ENCODE data around the gene MS4A6E. TPM values are rescaled to one million over a fixed set of nuclear protein-coding genes. Genes with fewer than 3 reads are reported as not detected.
"Not testable (repeated sequence)": the region's sequence is repeated elsewhere in the genome, so short reads cannot be mapped to it uniquely, and the experiment has no call there.

MS4A6E gene
- total and polyA plus RNA-seq, 4 donors: 1.3 TPM; not detected in 3

GRCh38 chr11:60366262-60366904 is 39.3 kb downstream of the MS4A6E start:
- H3K9me3 ChIP-seq (ENCODE audit: control insufficient read depth, low read length); H3K4me3 ChIP-seq (ENCODE audit: low read length in 2 of 2); H3K4me1 ChIP-seq (ENCODE audit: control insufficient read depth in 1 of 2, insufficient read depth in 2 of 2, low read length in 2 of 2); ATAC-seq (ENCODE audit: low FRiP score); H3K27me3 ChIP-seq (ENCODE audit: control insufficient read depth in 1 of 2, insufficient read depth in 2 of 2, low read length in 1 of 2); intact Hi-C loops (cut with DNase I); DNase-seq; H3K36me3 ChIP-seq (ENCODE audit: control insufficient read depth in 1 of 2, insufficient read depth in 2 of 2, low read length in 1 of 2); H3K27ac ChIP-seq (ENCODE audit: low read depth in 1 of 2, low read length in 2 of 2): not testable (repeated sequence)
- WGBS, 2 donors: 85 to 87% methylated on average over 15 of the region's 15 CpGs

- intact Hi-C loops (cut with DNase I): no loop called here
- Histone ChIP-seq H3K36me3 (ENCODE audit: control insufficient read depth in 1 of 2, insufficient read depth in 2 of 2, low read length in 1 of 2) (no peaks in the 10 kb centered on the region), H3K9me3 (ENCODE audit: control insufficient read depth, low read length) (no peaks in the 10 kb centered on the region), H3K27me3 (ENCODE audit: control insufficient read depth in 1 of 2, insufficient read depth in 2 of 2, low read length in 1 of 2) (no peaks in the 10 kb centered on the region), H3K4me1 (ENCODE audit: control insufficient read depth in 1 of 2, insufficient read depth in 2 of 2, low read length in 2 of 2) (no peaks in the 10 kb centered on the region), H3K27ac (ENCODE audit: low read depth in 1 of 2, low read length in 2 of 2) (no peak overlapping the region), H3K4me3 (ENCODE audit: low read length in 2 of 2) (no peak overlapping the region)
- 33 to 42% methylated on average over 2 of the region's 2 CpGs for WGBS, 2 donors
- DNase-seq: no peak
- ATAC-seq (ENCODE audit: low FRiP score): no peak
These were observed 40.0 kb downstream of the MS4A6E start for GRCh38 chr11:60367009-60367408.

GRCh38 chr11:60367896-60368295 is 40.8 kb downstream of the MS4A6E start:
- WGBS, 2 donors: 90 to 91% methylated on average over 19 of the region's 19 CpGs
- no peaks in the 10 kb centered on the region for H3K4me1 ChIP-seq (ENCODE audit: control insufficient read depth in 1 of 2, insufficient read depth in 2 of 2, low read length in 2 of 2)
- no peaks in the 10 kb centered on the region for H3K27me3 ChIP-seq (ENCODE audit: control insufficient read depth in 1 of 2, insufficient read depth in 2 of 2, low read length in 1 of 2)
- H3K4me3 ChIP-seq (ENCODE audit: low read length in 2 of 2): no peak overlapping the region
- intact Hi-C loops (cut with DNase I): no loop called here
- ATAC-seq (ENCODE audit: low FRiP score) (no peak), DNase-seq (no peak)
- H3K27ac ChIP-seq (ENCODE audit: low read depth in 1 of 2, low read length in 2 of 2): no peak overlapping the region
- H3K36me3 ChIP-seq (ENCODE audit: control insufficient read depth in 1 of 2, insufficient read depth in 2 of 2, low read length in 1 of 2): no peaks in the 10 kb centered on the region
- H3K9me3 ChIP-seq (ENCODE audit: control insufficient read depth, low read length): no peaks in the 10 kb centered on the region

- WGBS, 2 donors: 27 to 33% methylated on average over 2 of the region's 2 CpGs
- intact Hi-C loops (cut with DNase I): no loop called here
- no peak for ATAC-seq (ENCODE audit: low FRiP score)
These were observed 43.3 kb downstream of the MS4A6E start for GRCh38 chr11:60370252-60370810.

GRCh38 chr11:60370811-60371298 is 43.8 kb downstream of the MS4A6E start:
- intact Hi-C loops (cut with DNase I): no loop called here
- no peak overlapping the region for H3K4me3 ChIP-seq (ENCODE audit: low read length in 2 of 2)
- ATAC-seq (ENCODE audit: low FRiP score): no peak
- no peaks in the 10 kb centered on the region for H3K4me1 ChIP-seq (ENCODE audit: control insufficient read depth in 1 of 2, insufficient read depth in 2 of 2, low read length in 2 of 2)
- H3K36me3 ChIP-seq (ENCODE audit: control insufficient read depth in 1 of 2, insufficient read depth in 2 of 2, low read length in 1 of 2): no peaks in the 10 kb centered on the region
- H3K27ac ChIP-seq (ENCODE audit: low read depth in 1 of 2, low read length in 2 of 2): no peak overlapping the region
- H3K9me3 ChIP-seq (ENCODE audit: control insufficient read depth, low read length): no peaks in the 10 kb centered on the region
- 6 to 12% methylated on average over 5 of the region's 5 CpGs for WGBS, 2 donors
- DNase-seq: no peak
- no peaks in the 10 kb centered on the region for H3K27me3 ChIP-seq (ENCODE audit: control insufficient read depth in 1 of 2, insufficient read depth in 2 of 2, low read length in 1 of 2)

More at GRCh38 chr11:60370252-60370810, 43.3 kb downstream of the MS4A6E start:
- Histone ChIP-seq H3K27me3 (ENCODE audit: control insufficient read depth in 1 of 2, insufficient read depth in 2 of 2, low read length in 1 of 2) (no peaks in the 10 kb centered on the region), H3K9me3 (ENCODE audit: control insufficient read depth, low read length) (no peaks in the 10 kb centered on the region), H3K36me3 (ENCODE audit: control insufficient read depth in 1 of 2, insufficient read depth in 2 of 2, low read length in 1 of 2) (no peaks in the 10 kb centered on the region), H3K27ac (ENCODE audit: low read depth in 1 of 2, low read length in 2 of 2) (no peak overlapping the region), H3K4me1 (ENCODE audit: control insufficient read depth in 1 of 2, insufficient read depth in 2 of 2, low read length in 2 of 2) (no peaks in the 10 kb centered on the region), H3K4me3 (ENCODE audit: low read length in 2 of 2) (no peak overlapping the region)
- DNase-seq: no peak

GRCh38 chr11:60371386-60371785 is 44.3 kb downstream of the MS4A6E start:
- Histone ChIP-seq H3K4me1 (ENCODE audit: control insufficient read depth in 1 of 2, insufficient read depth in 2 of 2, low read length in 2 of 2) (no peaks in the 10 kb centered on the region), H3K27ac (ENCODE audit: low read depth in 1 of 2, low read length in 2 of 2) (no peak overlapping the region), H3K9me3 (ENCODE audit: control insufficient read depth, low read length) (no peaks in the 10 kb centered on the region), H3K27me3 (ENCODE audit: control insufficient read depth in 1 of 2, insufficient read depth in 2 of 2, low read length in 1 of 2) (no peaks in the 10 kb centered on the region), H3K4me3 (ENCODE audit: low read length in 2 of 2) (no peak overlapping the region), H3K36me3 (ENCODE audit: control insufficient read depth in 1 of 2, insufficient read depth in 2 of 2, low read length in 1 of 2) (no peaks in the 10 kb centered on the region)
- ATAC-seq (ENCODE audit: low FRiP score) (no peak), DNase-seq (no peak)
- intact Hi-C loops (cut with DNase I): no loop called here
- WGBS, 2 donors: 77 to 79% methylated on average over 3 of the region's 3 CpGs

- H3K27ac ChIP-seq (ENCODE audit: low read depth in 1 of 2, low read length in 2 of 2): no peak overlapping the region
- no peak for DNase-seq
- H3K4me3 ChIP-seq (ENCODE audit: low read length in 2 of 2): no peak overlapping the region
- no peaks in the 10 kb centered on the region for H3K9me3 ChIP-seq (ENCODE audit: control insufficient read depth, low read length)
- intact Hi-C loops (cut with DNase I): no loop called here
- no peaks in the 10 kb centered on the region for H3K27me3 ChIP-seq (ENCODE audit: control insufficient read depth in 1 of 2, insufficient read depth in 2 of 2, low read length in 1 of 2)
- WGBS, 2 donors: 73 to 89% methylated on average over 1 of the region's 1 CpG
- H3K36me3 ChIP-seq (ENCODE audit: control insufficient read depth in 1 of 2, insufficient read depth in 2 of 2, low read length in 1 of 2): no peaks in the 10 kb centered on the region
- no peaks in the 10 kb centered on the region for H3K4me1 ChIP-seq (ENCODE audit: control insufficient read depth in 1 of 2, insufficient read depth in 2 of 2, low read length in 2 of 2)
- no peak for ATAC-seq (ENCODE audit: low FRiP score)
These were observed 44.8 kb downstream of the MS4A6E start for GRCh38 chr11:60371854-60372253.

GRCh38 chr11:60372767-60373166 is 45.7 kb downstream of the MS4A6E start:
- Histone ChIP-seq H3K4me1 (ENCODE audit: control insufficient read depth in 1 of 2, insufficient read depth in 2 of 2, low read length in 2 of 2) (no peaks in the 10 kb centered on the region), H3K4me3 (ENCODE audit: low read length in 2 of 2) (no peak overlapping the region), H3K27ac (ENCODE audit: low read depth in 1 of 2, low read length in 2 of 2) (no peak overlapping the region), H3K9me3 (ENCODE audit: control insufficient read depth, low read length) (no peaks in the 10 kb centered on the region), H3K36me3 (ENCODE audit: control insufficient read depth in 1 of 2, insufficient read depth in 2 of 2, low read length in 1 of 2) (no peaks in the 10 kb centered on the region), H3K27me3 (ENCODE audit: control insufficient read depth in 1 of 2, insufficient read depth in 2 of 2, low read length in 1 of 2) (no peaks in the 10 kb centered on the region)
- DNase-seq (no peak), ATAC-seq (ENCODE audit: low FRiP score) (no peak)
- WGBS, 2 donors: 51 to 54% methylated on average over 3 of the region's 3 CpGs
- intact Hi-C loops (cut with DNase I): no loop called here

GRCh38 chr11:60375316-60375715 is 48.3 kb downstream of the MS4A6E start:
- no peak overlapping the region for H3K27ac ChIP-seq (ENCODE audit: low read depth in 1 of 2, low read length in 2 of 2)
- H3K9me3 ChIP-seq (ENCODE audit: control insufficient read depth, low read length): no peaks in the 10 kb centered on the region
- ATAC-seq (ENCODE audit: low FRiP score) (no peak), DNase-seq (no peak)
- H3K36me3 ChIP-seq (ENCODE audit: control insufficient read depth in 1 of 2, insufficient read depth in 2 of 2, low read length in 1 of 2): no peaks in the 10 kb centered on the region
- intact Hi-C loops (cut with DNase I): no loop called here
- H3K27me3 ChIP-seq (ENCODE audit: control insufficient read depth in 1 of 2, insufficient read depth in 2 of 2, low read length in 1 of 2): no peaks in the 10 kb centered on the region
- WGBS, 2 donors: 89 to 92% methylated on average over 3 of the region's 3 CpGs
- no peak overlapping the region for H3K4me3 ChIP-seq (ENCODE audit: low read length in 2 of 2)
- H3K4me1 ChIP-seq (ENCODE audit: control insufficient read depth in 1 of 2, insufficient read depth in 2 of 2, low read length in 2 of 2): no peaks in the 10 kb centered on the region

All from aorta (tissue), 5 donors.